HG02852 (cell line): ENCODE measurements around the gene VWA5B2.

ENCODE experiments used
- ATAC-seq: cut with Tn5 transposase; IDR thresholded peaks from one replicate; pipeline ENCODE4 v1.9.1; 2021; ENCODE audit warnings: mild to moderate bottlenecking, moderate library complexity; ENCODE audit not compliant: unreplicated experiment

Gene VWA5B2

GRCh38 chr3:184272269-184272668 is 42.9 kb downstream of the VWA5B2 start:
- no peak for ATAC-seq

- ATAC-seq = no peak
Observed at GRCh38 chr3:184275381-184275701, 46.0 kb downstream of the VWA5B2 start.

- no peak for ATAC-seq
Observed at GRCh38 chr3:184275961-184276910, 46.9 kb downstream of the VWA5B2 start, which contains the start of gene ECE2. Gene ECE2, plus strand, starts transcription at chr3:184276022. Its CDS starts 132 bp downstream, at chr3:184276154.

GRCh38 chr3:184277366-184277765 is 48.0 kb downstream of the VWA5B2 start:
- no peak for ATAC-seq

- ATAC-seq = no peak
Observed at GRCh38 chr3:184282941-184283340, 53.6 kb downstream of the VWA5B2 start.

- no peak for ATAC-seq
Observed at GRCh38 chr3:184283681-184284080, 54.3 kb downstream of the VWA5B2 start.

- ATAC-seq = no peak
Observed at GRCh38 chr3:184284696-184285095, 55.3 kb downstream of the VWA5B2 start.

GRCh38 chr3:184289426-184289938 is 60.1 kb downstream of the VWA5B2 start:
- ATAC-seq = no peak

GRCh38 chr3:184290331-184290730 is 60.9 kb downstream of the VWA5B2 start:
- ATAC-seq = no peak

- no peak for ATAC-seq
Observed at GRCh38 chr3:184291044-184291737, 61.8 kb downstream of the VWA5B2 start.
